ENCODE results near the gene HSP90AB1.

- no peak for TF ChIP-seq CTCF (conservative IDR thresholded peaks at IDR 0.05; ENCODE audit: low read depth, low read length)
- TF ChIP-seq EZH2 (IDR thresholded peaks at IDR 0.05; ENCODE audit: low read length, unreplicated experiment), result no peak
- TF ChIP-seq EZH2phosphoT487 (IDR thresholded peaks at IDR 0.05; ENCODE audit: borderline replicate concordance, low read length), result no peak
Measured at GRCh38 chr6:44284121-44284520, 37.2 kb downstream of the HSP90AB1 start.

Measured in PC-3 (cell line).